Head of caudate nucleus (tissue), 42 donors: ENCODE measurements around the gene ARRDC5.
"Not testable (repeated sequence)": the region's sequence is repeated elsewhere in the genome, so short reads cannot be mapped to it uniquely, and the experiment has no call there.

Experiments
- DNase-seq, 42 donors: peaks; one replicate each; pipeline versions ENCODE4 v3.0.0 to v3.0.0-alpha.2; 2020 to 2021; ENCODE audit warnings: mixed read lengths in 7 of 42
- intact Hi-C: fragments of 100-400 bp; cut with DNase I; formaldehyde crosslinking; loops from one replicate; pipeline ENCODE4 v1.15.0; 2022

Gene ARRDC5

DNA sequence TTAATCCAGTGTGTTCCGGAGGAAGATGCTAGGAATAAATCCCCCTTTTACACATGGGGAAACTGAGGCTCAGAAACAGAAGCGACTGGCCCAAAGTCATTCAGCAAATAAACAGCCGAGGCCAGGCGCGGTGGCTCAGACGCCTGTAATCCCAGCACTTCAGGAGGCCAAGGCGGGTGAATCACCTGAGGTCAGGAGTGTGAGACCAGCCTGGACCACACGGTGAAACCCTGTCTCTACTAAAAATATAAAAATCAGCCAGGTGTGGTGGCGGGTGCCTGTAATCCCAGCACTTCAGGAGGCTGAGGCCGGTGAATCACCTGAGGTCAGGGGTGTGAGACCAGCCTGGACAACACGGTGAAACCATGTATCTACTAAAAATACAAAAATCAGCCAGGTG is 23.7 kb downstream of the ARRDC5 start:
- no peak for DNase-seq
- intact Hi-C loops, result loop anchor here (5.0 kb wide), 1 partner anchor 33 kb away; no protein-coding TSS in a partner anchor

DNA sequence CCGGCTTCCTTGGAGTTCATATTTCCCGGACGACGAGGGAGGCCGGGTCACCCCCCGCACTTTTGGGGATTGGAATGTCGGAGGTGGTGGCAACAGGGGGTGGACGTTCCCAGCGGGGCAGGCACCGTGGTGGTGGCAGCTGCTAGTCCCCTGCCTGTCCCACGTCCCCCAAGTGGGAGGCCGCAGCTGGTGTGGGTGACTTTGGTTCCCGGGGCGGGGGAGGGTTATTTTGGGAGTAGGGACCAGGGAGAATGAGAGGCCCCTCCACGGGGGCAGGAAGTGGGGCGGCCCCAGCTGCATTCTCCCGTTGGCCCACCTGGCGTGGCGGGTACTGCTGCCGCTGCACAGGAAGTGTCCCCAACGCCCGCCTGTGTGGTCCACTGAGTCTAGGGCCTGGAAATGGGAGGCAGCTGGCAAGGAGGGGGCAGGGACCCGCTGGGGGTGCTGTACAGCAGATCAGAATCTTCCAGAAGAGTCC is 24.2 kb downstream of the ARRDC5 start:
- intact Hi-C loops, result loop anchor here (5.0 kb wide), 1 partner anchor 34 kb away; no protein-coding TSS in a partner anchor
- DNase-seq, result peak in 31 of 42 donors; percentile 45 to 84 (median 71)

- intact Hi-C loops, result loop anchor here (5.0 kb wide), 1 partner anchor 34 kb away; no protein-coding TSS in a partner anchor
- DNase-seq, result peak; percentile 81 to 97 (median 92)
Measured at GRCh38 chr19:4877753-4878490, 24.8 kb downstream of the ARRDC5 start.

DNA sequence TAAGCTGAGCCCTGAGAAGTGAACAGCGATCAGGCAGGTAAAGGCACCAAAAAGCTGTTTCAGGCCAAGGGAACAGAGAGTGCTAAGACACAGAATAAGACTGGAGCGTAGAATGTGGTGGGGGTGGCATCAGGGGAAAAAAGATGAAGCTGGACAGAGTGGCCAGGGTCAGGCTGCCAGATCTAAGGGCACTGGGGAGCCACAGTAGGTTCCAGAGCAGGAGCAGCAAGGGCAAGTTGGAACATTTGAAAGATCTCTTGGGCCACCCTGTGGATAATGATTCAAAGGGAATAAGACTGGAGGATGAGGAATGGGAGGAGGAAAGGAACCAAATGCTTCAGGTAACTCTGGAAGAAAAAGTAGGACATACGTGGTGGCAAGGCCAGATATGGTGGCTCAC is 28.8 kb downstream of the ARRDC5 start:
- no peak for DNase-seq
- intact Hi-C loops, result loop anchor here (5.0 kb wide), 1 partner anchor 163 kb away; no protein-coding TSS in a partner anchor

- intact Hi-C loops, result loop anchor here (5.0 kb wide), 1 partner anchor 166 kb away; no protein-coding TSS in a partner anchor
- DNase-seq, result no peak
Measured at GRCh38 chr19:4871711-4872110, 31.0 kb downstream of the ARRDC5 start.

DNA sequence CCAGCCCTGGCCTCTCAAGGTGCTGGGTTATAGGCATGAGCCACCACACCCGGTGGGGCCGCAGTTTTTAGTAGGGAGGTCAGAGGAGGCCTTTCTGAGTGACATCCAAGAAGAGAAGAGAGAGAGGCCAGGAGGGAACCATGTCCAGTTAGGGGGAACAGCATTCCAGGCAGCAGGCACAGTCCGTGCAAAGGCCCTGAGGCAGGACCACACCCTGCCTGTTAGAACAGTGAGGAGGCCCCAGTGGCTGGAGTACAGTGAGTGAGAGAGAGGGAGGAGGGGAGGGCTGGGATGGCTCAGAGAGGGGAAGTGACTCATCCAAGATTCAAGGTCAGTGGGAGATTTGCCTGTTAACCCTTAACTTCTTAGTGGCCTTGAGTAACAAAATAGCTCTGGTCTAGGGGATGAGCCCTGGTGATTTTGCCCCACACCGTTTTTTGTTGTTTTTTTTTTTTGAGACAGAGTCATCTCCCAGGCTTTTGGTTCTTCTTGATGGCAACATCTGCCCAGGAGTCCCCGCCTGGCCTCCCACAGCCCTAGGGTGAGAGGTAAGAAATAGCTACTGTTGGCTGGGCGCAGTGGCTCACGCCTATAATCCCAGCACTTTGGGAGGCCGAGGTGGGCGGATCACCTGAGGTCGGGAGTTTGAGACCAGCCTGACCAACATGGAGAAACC is 32.5 kb downstream of the ARRDC5 start:
- peak in 2 of 42 donors; percentile 25 to 55 for DNase-seq
- intact Hi-C loops, result loop anchor here (5.0 kb wide), 1 partner anchor 167 kb away; no protein-coding TSS in a partner anchor

- intact Hi-C loops, result no loop called here
- no peak for DNase-seq
Measured at GRCh38 chr19:4868286-4868834, 34.3 kb downstream of the ARRDC5 start.

GRCh38 chr19:4867534-4868285 is 35.0 kb downstream of the ARRDC5 start, which contains the start of gene PLIN3:
TSS of gene PLIN3 (minus strand) at chr19:4867667. CDS start at chr19:4861394, 6,273 bp downstream.
- peak; percentile 90 to 98 (median 94) for DNase-seq
- intact Hi-C loops, result no loop called here

- peak in 20 of 42 donors; percentile 11 to 58 (median 37) for DNase-seq
- intact Hi-C loops, result no loop called here
Measured at GRCh38 chr19:4866595-4867424, 35.9 kb downstream of the ARRDC5 start.

- intact Hi-C loops, result no loop called here
- DNase-seq, result no peak
Measured at GRCh38 chr19:4861147-4861546, 41.5 kb downstream of the ARRDC5 start.

GRCh38 chr19:4859697-4860096 is 43.0 kb downstream of the ARRDC5 start:
- intact Hi-C loops, result no loop called here
- DNase-seq, result no peak

DNA sequence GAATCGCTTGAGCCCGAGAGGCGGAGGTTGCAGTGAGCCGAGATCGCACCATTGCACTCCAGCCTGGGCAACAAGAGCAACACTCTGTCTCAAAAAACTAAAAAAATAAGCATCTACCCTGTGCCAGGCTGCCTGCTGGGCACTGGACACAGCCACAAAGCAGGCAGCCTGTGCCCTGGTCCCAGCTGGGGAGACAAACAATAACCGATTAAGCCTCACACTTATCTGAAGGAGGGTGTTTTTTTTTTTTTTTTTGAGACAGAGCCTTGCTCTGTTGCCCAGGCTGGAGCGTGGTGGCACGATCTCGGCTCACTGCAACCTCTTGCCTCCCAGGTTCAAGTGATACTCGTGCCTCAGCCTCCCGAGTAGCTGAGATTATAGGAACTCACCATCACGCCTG is 46.2 kb downstream of the ARRDC5 start:
- intact Hi-C loops, result not testable (repeated sequence)
- peak in 29 of 42 donors; percentile 8 to 62 (median 39) for DNase-seq

GRCh38 chr19:4853506-4853905 is 49.2 kb downstream of the ARRDC5 start:
- DNase-seq, intact Hi-C loops: not testable (repeated sequence)

- no peak for DNase-seq
- intact Hi-C loops, result no loop called here
Measured at GRCh38 chr19:4852484-4852883, 50.2 kb downstream of the ARRDC5 start.

DNA sequence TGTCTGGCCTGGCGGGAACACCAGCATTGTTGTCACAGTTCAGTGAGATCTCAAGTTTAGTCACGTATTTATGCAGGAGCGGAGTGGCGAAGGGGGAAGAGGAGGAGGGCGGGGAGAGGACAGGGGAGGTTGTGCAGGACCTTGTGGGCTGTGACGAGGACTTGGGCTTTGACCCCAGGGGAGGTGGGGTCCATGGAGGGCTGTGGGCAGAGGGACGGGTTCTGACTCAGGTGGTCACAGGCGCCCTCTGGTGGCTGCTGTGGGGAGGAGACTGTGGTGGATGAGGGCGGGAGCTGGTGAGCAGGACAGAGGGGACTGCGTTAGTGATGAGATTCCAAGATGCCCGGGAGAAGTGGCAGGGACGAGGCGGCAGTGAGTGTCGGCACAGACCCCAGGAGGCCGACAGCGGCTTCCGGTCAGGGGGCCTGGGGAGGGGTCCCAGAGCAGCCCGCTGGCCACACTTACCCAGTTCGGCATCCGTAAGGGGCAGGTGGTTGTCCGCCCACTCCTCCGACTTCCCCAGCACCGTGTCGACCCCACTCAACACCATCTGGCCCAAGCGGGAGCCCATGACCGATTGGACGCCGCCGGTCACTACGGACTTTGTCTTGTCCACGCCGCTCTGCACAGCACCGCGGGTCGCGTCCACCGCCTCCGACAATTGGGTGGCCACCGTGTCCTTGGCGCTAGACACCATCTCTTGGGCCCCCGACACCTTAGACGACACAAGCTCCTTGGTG is 51.0 kb downstream of the ARRDC5 start:
- DNase-seq, result peak; percentile 49 to 88 (median 77)
- intact Hi-C loops, result no loop called here

DNA sequence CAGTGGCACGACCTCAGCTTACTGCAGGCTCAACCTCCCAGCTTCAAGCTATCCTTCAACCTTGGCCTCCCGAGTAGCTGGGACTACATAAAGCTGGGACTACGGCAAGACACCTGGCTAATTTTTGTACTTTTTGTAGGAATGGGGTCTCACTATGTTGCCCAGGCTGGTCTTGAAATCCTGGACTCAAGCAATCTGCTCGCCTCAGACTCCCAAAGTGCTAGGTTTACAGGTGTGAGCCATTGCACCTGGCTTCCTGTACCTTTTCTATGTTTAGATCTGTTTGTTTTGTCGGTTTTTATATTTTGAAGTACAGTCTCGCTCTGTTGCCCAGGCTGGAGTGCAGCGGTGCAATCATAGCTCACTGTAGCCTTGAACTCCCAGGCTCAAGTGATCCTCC is 53.7 kb downstream of the ARRDC5 start:
- intact Hi-C loops, result no loop called here
- no peak for DNase-seq

GRCh38 chr19:4847190-4847973 is 55.3 kb downstream of the ARRDC5 start:
- intact Hi-C loops, result no loop called here
- DNase-seq, result no peak
